GM19025 (cell line): ENCODE data around the gene VAC14.

ENCODE experiments used
- ATAC-seq: cut with Tn5 transposase; IDR thresholded peaks from one replicate; pipeline ENCODE4 v1.9.1; 2021; ENCODE audit warnings: mild to moderate bottlenecking, low read depth, moderate library complexity; ENCODE audit not compliant: unreplicated experiment

Gene VAC14

DNA sequence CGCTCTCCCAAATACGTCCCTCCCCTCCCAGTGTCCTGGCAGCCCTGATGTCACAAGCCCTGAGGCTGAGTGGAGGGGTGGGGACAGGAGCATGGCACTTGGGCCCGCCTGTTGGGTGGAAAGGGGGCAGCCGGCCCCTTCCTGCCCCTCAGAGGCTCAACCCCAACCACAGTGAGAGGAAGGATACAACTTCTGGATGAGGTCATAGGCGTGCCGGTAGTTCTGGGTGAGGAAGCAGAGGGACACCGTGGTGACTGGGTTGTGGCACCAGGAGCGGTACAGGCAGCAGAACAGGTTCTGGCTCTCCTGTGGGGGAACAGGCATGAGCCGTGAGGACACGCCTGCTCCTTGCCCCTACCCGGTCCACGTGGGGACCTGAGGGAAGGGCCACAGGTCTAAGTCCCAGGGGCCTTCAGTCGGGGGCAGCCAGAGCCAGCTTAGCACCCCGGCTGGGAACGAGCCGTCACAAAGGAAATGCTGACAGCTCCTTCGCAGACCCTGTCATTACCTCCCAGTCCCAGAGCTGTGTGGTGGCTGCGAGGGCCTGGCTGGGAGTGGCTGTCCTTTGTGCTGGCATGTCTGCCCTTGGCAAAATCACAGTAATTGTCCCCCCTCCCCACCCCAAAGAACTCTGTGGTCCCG, 103.9 kb downstream of the VAC14 start:
- ATAC-seq, result no peak

DNA sequence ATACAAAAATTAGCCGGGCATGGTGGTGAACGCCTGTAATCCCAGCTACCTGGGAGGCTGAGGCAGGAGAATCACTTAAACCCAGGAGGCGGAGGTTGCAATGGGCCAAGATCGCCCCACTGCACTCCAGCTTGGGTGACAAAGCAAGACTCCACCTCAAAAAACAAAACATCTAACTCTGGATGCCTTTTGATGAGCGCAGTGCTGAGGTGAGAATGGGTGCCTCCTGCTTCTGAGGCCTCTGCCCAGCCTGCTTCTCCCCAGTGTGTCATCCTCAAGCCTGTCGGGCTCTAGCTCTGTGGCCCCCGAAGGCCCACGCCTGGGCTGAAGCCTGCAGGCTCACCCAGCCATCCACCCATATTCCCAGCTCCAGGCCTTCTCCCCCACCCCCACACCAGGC, 104.6 kb downstream of the VAC14 start:
- no peak for ATAC-seq

DNA sequence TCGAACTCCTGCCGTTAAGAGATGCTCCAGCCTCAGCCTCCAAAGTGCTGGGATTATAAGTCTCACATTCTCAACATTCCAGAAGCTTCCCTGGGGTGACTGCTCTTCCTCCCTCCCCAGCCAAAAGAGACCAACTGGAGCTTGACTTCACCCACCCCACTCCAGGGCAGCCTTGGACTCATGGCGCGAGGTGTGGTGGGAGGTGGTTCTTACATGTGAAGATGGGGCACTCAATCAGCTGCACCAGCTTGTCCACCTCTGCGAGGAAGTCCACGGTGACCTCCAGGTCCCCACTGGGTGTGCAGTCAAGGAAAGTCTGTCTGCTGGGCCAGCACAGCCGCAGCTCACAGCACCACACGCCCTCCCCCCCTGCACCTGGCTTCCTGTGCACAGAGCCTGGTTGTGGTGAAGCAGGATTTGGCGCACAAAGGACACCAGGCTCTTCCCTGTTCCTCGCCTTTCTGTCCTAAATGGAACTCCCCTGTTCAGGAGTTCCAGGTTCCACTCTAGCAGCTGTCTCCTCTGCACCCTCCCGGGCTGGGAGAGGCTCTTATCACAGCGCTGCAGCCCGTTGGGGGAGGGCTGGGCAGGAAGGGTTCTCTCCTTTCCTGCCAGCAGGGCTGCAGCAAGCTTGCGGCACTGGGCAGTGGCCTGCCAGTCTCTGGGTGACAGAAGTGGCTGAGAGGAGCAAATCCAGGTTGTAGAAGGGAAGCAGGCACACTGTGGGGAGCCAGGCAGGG, 105.5 kb downstream of the VAC14 start:
- no peak for ATAC-seq

DNA sequence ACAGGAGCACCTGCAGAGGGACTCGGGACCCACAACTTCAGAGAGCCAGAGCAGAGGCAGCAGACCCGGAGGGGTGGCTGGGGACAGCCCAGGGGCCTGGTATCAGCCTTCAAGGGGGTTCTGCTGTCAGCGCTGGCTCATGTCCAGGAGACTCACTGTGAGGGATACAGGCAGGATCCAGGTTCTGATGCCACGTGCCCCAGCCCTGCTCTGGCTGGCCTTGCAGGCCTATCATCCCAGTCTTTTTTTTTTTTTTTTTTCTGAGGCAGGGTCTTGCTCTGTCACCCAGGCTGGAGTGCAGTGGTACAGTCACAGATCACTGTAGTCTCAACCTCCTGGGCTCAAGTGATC, 106.1 kb downstream of the VAC14 start:
- no peak for ATAC-seq

DNA sequence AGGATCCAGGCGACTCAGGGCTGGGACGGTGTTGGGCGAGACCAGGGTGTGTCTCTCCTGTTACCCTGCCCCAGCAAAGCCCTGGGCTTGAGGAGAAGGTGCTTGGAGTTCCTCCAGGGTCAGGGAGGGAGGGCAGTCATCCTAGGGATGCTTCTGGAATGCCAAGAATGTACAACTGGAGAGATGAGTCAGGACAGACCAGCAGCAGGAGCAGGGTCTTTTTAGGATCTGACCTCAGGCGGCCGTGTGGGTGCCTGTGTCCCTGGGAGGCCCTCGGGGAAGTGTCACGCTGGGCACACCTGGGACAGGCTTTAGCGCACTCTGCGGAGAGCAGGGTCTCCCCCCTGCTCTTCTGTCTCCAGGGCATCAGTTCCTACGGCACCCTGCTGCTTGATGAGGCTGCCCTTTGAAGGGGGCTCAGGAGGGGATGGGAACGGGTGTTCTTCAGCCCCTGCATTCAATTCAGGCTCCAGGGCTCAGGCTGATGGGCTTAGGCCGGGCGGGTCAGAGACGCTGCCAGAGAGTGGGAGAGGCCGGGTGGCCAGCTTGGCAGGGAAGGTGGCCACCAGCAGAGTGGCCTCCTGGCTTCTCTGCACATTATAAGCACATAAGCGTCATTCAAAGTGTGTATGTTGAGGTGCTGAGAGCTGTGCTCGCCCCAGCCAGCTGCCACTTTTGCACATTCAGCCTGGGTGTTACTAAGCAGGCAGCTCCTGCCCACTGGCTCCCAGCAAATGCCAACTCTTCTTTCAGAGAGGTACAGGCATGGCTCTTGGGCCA, 106.7 kb downstream of the VAC14 start:
- no peak for ATAC-seq

DNA sequence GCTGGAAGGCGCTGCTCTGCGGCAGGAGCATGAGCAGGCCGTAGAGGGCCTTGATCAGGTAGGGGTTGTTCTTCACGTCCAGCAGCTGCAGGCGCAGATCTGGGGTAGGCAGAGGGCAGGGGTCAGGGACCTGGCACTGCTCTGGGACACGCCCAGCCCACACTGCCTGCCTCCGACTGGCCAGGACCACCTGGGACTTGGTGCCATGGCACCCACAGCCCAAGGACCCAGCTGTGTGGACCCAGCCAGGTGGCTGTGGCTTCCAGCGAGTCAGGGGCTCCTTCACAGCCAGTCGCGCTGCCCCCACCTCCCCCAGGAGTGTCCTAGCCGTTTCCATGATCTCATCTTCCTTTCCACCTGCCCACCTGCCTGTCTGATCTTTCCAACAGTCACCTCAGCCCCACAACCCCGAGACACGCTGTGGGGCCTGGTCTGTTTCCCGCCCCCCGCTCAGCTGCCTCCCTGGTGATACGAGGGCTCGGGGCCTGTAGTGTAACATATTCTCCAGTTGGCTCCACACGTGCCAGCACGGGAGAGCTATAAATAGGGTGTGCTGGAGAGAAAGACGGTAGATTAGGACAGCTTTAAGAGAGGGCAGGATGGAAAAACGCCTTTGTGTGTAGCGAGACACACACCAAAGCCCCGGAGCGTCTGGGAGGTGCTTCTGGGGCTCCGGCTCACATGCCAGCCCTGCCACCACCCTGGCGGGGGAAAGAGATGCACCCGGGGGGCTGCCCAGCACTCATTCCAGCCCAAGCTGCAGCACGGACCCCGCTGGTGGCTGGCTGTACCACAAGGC, 107.9 kb downstream of the VAC14 start:
- ATAC-seq, result no peak

DNA sequence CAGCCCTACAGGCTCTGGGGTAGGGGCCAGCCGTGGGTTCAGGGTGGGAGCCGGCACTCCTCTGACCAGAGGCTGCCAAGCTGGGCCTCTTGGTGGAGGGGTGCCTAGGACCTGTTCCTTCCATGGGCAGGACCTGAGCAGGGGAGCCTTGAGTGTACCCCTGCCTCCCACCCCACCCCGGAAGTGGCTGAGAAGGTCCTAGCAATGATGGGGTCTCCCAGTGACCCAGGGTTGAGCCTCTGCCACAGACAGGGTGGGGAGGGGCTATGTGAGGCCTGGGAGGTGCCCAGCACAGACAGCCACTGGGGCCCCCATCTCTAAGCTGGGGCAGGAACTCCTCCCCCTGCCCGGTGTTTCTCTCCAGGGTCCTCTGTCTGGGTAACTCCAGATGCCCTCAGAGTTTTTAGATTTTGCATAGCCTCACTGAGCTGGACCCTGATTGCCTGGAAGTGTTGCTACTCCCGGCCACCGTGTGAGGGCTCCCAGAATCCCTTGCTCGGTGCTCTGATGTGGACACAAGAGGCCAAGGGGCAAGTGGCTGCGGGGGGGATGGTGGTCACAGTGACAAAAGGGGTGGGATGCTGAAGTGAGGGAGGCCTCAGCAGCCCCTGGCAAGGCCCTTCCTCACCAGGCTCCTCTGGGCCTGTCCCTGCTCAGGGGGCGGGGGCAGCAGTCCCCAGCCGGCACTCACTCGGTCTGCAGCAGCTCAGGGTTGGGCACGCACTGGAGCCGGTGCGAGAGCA, 108.7 kb downstream of the VAC14 start:
- no peak for ATAC-seq

DNA sequence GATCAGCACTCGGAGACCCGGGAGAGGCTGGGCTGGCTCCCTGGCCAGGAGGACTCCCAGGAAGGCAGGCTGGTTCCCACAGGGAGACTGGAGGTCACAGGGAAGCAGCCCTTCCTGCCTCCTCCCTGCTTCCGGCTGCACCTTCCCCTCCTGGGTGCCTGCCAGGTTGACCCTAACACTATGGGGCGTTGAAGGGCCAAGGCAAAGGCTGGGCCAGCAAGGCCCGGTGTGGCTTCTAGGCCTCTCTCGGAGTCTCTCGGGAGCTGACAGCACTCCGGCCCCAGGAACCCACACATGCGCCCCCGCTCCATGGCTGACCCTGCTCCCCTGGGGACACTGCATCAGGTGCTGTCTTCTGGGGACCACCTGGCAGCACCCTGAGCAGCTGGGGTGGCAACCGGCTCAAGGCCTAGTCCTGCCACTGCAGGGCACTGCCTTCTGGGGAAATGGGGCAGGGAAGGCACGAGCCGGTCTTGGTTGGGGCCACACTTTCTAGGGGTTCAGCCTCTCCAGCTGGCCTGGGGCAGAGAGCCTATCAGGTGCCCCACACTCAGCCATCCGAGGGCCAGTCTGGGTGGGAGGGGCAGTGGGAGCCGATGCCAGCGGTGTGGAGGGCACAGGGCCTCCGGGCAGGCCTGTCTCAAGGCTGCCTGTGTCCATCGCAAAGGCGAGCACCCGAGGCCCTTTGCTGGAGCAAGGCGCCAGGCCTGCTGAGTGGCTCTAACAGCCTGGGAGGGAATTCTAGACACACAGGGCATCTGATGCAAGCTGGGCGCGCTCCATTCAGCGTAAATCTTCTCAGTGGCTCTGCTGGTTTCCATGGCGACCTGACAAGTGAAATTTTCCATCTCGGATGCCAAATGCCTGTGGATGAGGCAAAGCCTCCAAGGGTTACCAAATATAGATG, 109.5 kb downstream of the VAC14 start:
- ATAC-seq, result no peak

DNA sequence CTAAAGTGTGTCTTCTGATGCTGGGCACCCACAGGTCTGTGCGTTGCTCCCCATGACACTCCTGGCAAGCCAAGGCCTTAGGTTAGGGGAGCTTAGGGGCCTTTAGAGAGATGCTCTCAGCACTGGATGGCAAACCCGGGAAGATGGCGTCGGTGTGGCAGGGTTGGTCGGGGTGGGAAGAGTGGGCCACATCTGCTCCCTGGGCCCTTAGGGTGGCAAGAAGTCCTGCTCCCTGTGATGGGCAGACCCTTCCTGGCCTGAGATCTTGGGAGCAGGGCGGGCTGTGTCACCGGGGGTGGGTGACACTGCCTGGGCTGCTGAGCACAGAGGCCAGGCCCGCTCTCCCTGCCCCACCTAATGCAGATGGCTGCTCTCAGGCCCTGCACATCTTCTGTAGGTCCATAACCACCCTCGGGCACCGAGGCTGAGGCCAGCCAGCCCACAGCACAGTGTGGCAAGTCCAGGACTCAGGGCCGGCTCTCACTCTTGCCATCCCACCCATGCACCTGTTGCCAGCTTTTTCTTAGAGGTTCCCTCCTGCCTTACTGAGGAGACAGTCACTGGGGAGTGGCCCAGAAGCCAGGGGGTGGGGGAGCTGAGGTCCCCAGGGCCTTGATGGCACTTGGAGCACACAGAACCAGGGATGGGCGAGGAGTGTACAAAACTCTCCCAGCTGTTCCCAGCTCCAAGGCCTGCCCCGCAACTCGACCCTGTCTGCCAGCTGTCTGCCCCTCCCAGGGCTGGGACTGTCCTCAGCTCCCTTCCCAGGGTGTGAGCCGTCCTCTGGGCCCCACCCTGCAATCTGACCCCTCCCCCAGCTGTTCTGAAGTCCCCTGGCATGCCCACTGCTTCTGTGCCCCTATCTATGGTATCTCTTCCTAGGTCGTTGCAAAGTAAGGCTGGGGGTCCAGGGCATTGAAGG, 110.7 kb downstream of the VAC14 start:
- no peak for ATAC-seq

DNA sequence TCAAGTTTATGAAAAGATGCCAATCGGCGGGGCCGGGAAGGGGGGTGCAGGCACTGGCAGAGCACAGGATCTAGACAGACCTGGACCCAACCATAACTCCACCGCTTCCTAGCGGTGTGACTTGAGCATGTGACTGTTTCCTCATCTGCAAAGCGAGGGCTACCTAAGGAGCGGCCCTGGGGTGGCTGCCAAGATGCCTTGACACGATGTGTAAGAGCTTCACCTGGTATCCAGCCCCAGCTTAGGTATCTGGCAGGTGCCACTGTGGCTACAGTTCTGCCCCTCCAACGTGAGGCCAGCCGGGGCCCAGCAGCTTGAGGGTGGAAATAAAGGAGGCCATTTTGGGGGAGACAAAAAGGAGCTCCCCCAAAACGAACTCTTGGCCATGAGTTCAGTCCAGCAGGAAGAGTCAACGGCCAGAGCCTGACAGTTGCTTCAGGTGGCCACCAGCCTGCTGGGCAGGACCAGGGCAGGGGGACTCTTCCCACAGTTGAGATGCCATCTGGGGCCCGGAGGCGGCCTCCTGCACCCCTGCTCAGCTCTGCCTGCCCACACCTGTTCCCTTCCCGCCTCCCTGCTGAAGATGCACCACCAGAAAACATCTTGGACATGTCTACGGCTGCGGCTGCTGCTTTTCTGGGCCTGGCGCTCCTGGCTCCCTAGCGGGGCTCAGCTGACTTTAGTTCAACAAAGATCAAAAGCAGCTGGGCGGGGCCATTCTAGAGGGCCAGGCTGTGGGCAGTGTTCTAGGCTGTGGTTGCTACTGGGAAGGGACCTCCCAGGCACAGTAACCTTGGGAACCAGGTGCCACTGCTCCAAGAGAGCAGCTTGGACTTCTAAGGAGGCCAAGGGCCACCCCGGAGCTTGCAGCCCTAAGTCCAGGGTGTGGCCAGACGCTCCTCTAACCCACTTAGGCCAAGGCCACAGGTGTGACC, 111.7 kb downstream of the VAC14 start:
- ATAC-seq, result no peak

DNA sequence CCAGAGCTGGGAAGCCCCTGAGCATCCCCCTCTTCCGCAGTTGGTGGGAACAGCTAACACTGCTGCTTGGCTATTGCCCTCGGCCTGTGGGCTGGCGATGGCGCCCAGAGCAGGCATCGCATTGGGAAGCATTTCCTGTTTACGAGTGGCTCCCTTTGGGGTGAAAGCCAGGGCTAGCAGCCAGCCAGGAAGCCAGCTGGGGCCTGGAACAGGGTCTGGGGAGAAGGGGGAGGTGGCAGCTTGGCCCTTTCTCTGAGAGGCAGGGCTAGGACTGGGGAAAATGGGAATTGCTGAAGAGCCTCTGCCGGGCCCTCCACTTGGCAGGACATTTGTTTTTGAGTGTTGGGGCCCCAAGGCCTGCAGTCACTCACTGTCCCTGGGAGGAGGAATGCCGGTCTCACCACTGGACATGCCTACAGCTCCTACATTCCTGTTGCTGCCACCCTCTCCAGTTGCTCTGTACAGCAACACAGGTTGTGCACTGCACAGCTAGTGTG, 112.7 kb downstream of the VAC14 start:
- ATAC-seq, result no peak

DNA sequence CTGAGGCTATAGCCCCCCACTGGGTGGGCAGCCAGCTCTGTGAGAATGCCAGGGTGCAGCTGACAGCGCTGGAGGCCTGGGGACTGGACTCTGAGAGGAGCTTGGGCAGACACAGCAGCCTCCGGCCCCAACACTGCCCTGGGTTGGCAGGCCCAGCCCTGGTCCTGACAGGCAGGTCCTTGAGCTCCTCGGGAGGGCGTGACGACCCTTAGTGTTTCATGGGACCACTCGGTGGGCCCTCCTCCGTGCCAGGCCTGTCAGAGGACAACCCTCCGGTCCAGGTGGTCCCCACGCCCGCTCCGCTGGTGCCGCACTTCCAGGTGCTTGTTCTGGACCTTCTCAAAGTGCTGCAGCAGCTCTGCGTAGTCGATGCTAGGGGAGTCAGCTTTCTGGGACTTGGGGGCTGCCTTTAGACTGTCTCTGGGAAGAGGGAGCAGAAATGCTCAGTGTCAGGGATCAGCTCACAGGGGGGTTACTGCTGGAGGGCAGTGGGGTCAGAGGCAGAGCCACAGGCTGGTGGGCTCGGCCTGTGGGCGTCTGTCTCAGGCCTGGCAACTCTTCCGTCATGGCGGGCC, 113.2 kb downstream of the VAC14 start:
- ATAC-seq, result no peak

DNA sequence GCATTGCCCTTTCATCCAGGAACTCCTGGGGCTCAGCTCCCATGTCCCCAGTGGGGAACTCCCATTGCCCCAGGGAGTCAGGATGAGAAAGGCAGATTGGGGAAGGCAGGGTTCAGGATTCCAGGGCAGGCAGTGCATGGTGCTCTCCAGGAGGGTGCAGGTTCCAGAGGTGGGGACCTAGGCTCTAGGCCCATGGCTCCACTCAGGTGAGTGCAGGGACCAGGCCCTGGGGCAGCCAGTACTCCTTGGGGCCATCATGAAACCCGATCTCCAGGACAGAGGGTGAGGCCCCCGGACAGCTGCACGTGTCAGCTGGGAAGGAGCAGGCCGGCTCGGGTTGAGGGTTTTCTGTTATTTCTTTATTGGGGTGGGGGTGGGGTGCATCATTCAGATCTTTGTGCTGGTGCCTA, 113.9 kb downstream of the VAC14 start:
- no peak for ATAC-seq

DNA sequence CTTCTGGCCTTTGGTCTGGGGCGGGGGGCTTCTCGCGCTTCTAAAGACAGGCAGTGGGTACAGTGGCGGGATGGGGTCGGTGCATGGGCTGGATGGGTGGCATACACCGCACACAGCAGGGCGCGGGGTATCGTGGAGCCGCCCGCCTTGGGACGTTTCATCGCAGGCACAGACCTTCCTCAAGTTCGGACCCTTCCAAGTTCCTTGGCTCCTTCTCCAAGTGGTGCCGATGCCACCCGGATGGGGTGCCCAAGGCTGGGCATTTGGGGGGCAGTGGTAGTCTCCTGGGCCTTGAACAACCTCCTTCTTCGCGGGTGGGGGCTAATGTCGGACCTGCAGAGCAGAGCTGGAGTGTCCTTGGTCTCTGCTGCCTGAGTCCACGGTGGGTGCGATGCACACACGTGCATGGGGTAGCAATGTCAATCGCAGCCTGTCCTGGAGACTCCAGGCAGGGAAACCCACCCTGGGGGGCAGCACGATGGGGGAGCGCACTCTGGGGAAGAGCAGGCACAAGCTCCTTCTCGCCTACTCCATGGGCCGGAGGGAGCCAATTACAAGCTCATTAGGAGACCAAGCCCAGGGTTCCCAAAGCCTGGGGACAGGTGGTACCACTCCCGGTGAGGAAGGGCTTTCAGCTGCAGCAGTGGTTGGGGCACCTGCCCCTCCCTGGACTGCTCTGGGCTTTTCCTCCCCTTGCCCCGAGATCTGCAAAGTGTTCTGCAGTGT, 114.4 kb downstream of the VAC14 start:
- ATAC-seq, result no peak

DNA sequence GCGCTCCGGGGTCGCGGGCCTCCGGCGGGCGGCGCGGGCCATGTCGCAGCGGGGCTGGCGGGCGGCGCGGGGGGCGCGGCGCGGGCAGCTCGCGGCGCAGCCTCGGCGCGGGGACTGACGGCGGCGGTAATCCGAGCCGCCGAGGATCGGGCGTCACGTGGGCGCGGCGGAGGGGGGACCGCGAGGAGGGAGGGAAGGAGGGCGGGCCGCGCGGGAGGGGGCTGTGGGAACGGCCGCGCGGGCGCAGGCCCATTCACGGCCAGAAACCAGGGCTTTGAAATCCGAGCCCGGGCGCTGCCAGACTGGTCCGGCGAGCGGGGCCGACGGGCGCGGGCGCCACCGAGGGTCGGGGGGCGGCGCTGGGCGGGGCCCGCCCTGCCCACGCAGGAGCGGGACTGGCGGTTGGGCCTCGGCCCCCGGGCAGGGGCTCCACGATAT, 115.0 kb downstream of the VAC14 start, which contains the start of gene MTSS2:
Gene MTSS2 (minus strand): TSS at position 116 of the 438 bp plus-strand sequence. CDS start 262 bp downstream, outside the sequence.
- ATAC-seq, result no peak
